H1 (cell line): Measurements from ENCODE around the gene PPIL6. TPM values are rescaled to one million over a fixed set of nuclear protein-coding genes. Genes with fewer than 3 reads are reported as not detected.

Source experiments
- CTCF ChIA-PET: fragments of 300-600 bp; sonication (Branson Sonifier 250); formaldehyde crosslinking; loops from one replicate; lab custom pipeline; 2021; ENCODE audit not compliant: partially characterized antibody; lab: Charles Lee
- POLR2A ChIA-PET: fragments of 300-600 bp; sonication (Branson Sonifier 250); formaldehyde crosslinking; loops from one replicate; lab custom pipeline; 2021; ENCODE audit warnings: inconsistent platforms; ENCODE audit not compliant: partially characterized antibody; lab: Charles Lee
- DNase-seq, 2 experiments: peaks; one replicate each; pipeline versions ENCODE4 v3.0.0 to v3.0.0-alpha.2; 2010 to 2022; ENCODE audit warnings: low spot score in 2 of 2, low read depth in 1 of 2, mixed read lengths in 1 of 2
- FAIRE-seq: peaks from 2 replicates; lab custom pipeline; 2011; peaks lifted over from hg19 to GRCh38; lab: Jason Lieb, UNC
- H2AFZ ChIP-seq: 2 replicates; pipeline ENCODE4 v1.8.1; 2012; ENCODE audit warnings: low read length, inconsistent platforms
- H2AK5ac ChIP-seq: 2 replicates; pipeline ENCODE4 v1.6.1; 2013; ENCODE audit warnings: low read depth, low read length
- H2BK120ac ChIP-seq: replicated peaks from 2 replicates; pipeline ENCODE3; 2013; ENCODE audit warnings: low read depth, low read length, inconsistent platforms
- H2BK12ac ChIP-seq: 2 replicates; pipeline ENCODE4 v1.6.1; 2013; ENCODE audit warnings: low read depth, low read length
- H2BK15ac ChIP-seq: 2 replicates; pipeline ENCODE4 v1.6.1; 2013; ENCODE audit warnings: low read length
- H2BK20ac ChIP-seq: 2 replicates; pipeline ENCODE4 v1.6.1; 2013; ENCODE audit warnings: low read length
- H2BK5ac ChIP-seq: 2 replicates; pipeline ENCODE4 v1.6.1; 2013; ENCODE audit warnings: low read depth, low read length
- H3K14ac ChIP-seq: 2 replicates; pipeline ENCODE4 v1.6.1; 2013; ENCODE audit warnings: inconsistent platforms; ENCODE audit not compliant: insufficient read length
- H3K18ac ChIP-seq: 2 replicates; pipeline ENCODE4 v1.6.1; 2013; ENCODE audit warnings: low read length; ENCODE audit errors: extremely low read depth
- H3K23ac ChIP-seq: 2 replicates; pipeline ENCODE4 v1.6.1; 2013; ENCODE audit warnings: inconsistent platforms; ENCODE audit not compliant: insufficient read length
- H3K23me2 ChIP-seq: 2 replicates; pipeline ENCODE4 v1.6.1; 2013; ENCODE audit warnings: low read depth, low read length
- H3K27ac ChIP-seq: 2 replicates; pipeline ENCODE4 v1.6.1; 2011; ENCODE audit warnings: low read depth, low read length, inconsistent platforms
- H3K27me3 ChIP-seq, 4 experiments: replicated peaks in 1 of 4; 1 replicate in 1 of 4; 2 replicates in 3 of 4; pipeline versions ENCODE4 v1.6.1 to v1.8.1; 2011 to 2013; ENCODE audit warnings: low read length in 3 of 4, mild to moderate bottlenecking in 3 of 4, inconsistent platforms in 2 of 4, mixed read lengths in 2 of 4, moderate library complexity in 1 of 4; ENCODE audit not compliant: control insufficient read depth in 3 of 4, insufficient read depth in 3 of 4; ENCODE audit errors: extremely low read depth in 1 of 4
- H3K36me3 ChIP-seq, 4 experiments: 2 replicates each; pipeline versions ENCODE4 v1.6.1 to v1.8.1; 2011 to 2013; ENCODE audit warnings: mild to moderate bottlenecking in 4 of 4, low read length in 3 of 4, moderate library complexity in 2 of 4, control low read depth in 1 of 4, inconsistent platforms in 1 of 4; ENCODE audit not compliant: insufficient read depth in 4 of 4, control insufficient read depth in 2 of 4
- H3K4ac ChIP-seq: replicated peaks from 2 replicates; pipeline ENCODE3; 2013; ENCODE audit warnings: low read length, low read depth, mixed read lengths, inconsistent platforms; ENCODE audit not compliant: insufficient read length
- H3K4me1 ChIP-seq, 4 experiments: replicated peaks in 1 of 4; 1 replicate in 1 of 4; 2 replicates in 3 of 4; pipeline versions ENCODE4 v1.6.1 to v1.8.1; 2011 to 2013; ENCODE audit warnings: low read length in 3 of 4, inconsistent platforms in 2 of 4, mixed read lengths in 1 of 4; ENCODE audit not compliant: insufficient read depth in 4 of 4, control insufficient read depth in 3 of 4
- H3K4me2 ChIP-seq, 2 experiments: 2 replicates each; pipeline versions ENCODE4 v1.6.1 to v1.8.1; 2011 to 2013; ENCODE audit warnings: low read depth in 2 of 2, low read length in 2 of 2, control low read depth in 1 of 2, inconsistent platforms in 1 of 2, mild to moderate bottlenecking in 1 of 2; ENCODE audit not compliant: insufficient read depth in 1 of 2
- H3K4me3 ChIP-seq, 4 experiments: fragments of 200-600, 300-600 bp in 1 of 4; sonication (generic), shearing (Covaris generic), sonication (Bioruptor Twin) in 1 of 4; 2 replicates each; pipeline versions ENCODE4 v1.5.1 to v1.8.1; 2011 to 2016; ENCODE audit warnings: low read length in 4 of 4, low read depth in 3 of 4, control low read depth in 2 of 4, inconsistent platforms in 2 of 4, mild to moderate bottlenecking in 2 of 4, mixed read lengths in 1 of 4, moderate library complexity in 1 of 4; ENCODE audit not compliant: insufficient read depth in 2 of 4; ENCODE audit errors: extremely low read depth in 1 of 4
- H3K56ac ChIP-seq: replicated peaks from 2 replicates; pipeline ENCODE3; 2013; ENCODE audit warnings: low read depth, mild to moderate bottlenecking, mixed read lengths, low read length, inconsistent platforms; ENCODE audit not compliant: insufficient read length
- H3K79me1 ChIP-seq: 2 replicates; pipeline ENCODE4 v1.6.1; 2013; ENCODE audit warnings: low read depth, low read length, control low read depth
- H3K79me2 ChIP-seq, 2 experiments: 2 replicates each; pipeline versions ENCODE4 v1.6.1 to v1.8.1; 2012 to 2013; ENCODE audit warnings: low read length in 2 of 2, mild to moderate bottlenecking in 2 of 2, inconsistent platforms in 1 of 2; ENCODE audit not compliant: insufficient read depth in 2 of 2, control insufficient read depth in 1 of 2
- H3K9ac ChIP-seq, 4 experiments: replicated peaks in 1 of 4; 1 replicate in 1 of 4; 2 replicates in 3 of 4; pipeline versions ENCODE4 v1.6.1 to v1.8.1; 2011 to 2013; ENCODE audit warnings: low read depth in 3 of 4, low read length in 3 of 4, control low read depth in 2 of 4, mild to moderate bottlenecking in 2 of 4, moderate library complexity in 2 of 4, inconsistent platforms in 1 of 4; ENCODE audit errors: extremely low read depth in 1 of 4
- H3K9me3 ChIP-seq, 2 experiments: 2 replicates each; pipeline versions ENCODE4 v1.6.1 to v1.8.1; 2012 to 2013; ENCODE audit warnings: mild to moderate bottlenecking in 2 of 2, moderate library complexity in 2 of 2, control low read depth in 1 of 2, inconsistent platforms in 1 of 2, low read depth in 1 of 2, low read length in 1 of 2, mixed read lengths in 1 of 2; ENCODE audit not compliant: insufficient read depth in 2 of 2
- H4K20me1 ChIP-seq, 2 experiments: replicated peaks in 1 of 2; 2 replicates each; pipeline versions ENCODE3 to v1.8.1; 2011 to 2013; ENCODE audit warnings: inconsistent platforms in 2 of 2, low read length in 2 of 2, mild to moderate bottlenecking in 1 of 2; ENCODE audit not compliant: insufficient read depth in 2 of 2, control insufficient read depth in 1 of 2
- H4K5ac ChIP-seq: 2 replicates; pipeline ENCODE4 v1.6.1; 2013; ENCODE audit warnings: low read length, low read depth, mixed read lengths, inconsistent platforms; ENCODE audit not compliant: insufficient read length
- H4K8ac ChIP-seq: 2 replicates; pipeline ENCODE4 v1.8.0; 2013; ENCODE audit warnings: mild to moderate bottlenecking, moderate library complexity, low read length, inconsistent platforms; ENCODE audit not compliant: insufficient read depth; ENCODE audit errors: extremely low read depth
- H4K91ac ChIP-seq: replicated peaks from 2 replicates; pipeline ENCODE3; 2013; ENCODE audit warnings: low read length, mixed read lengths, inconsistent platforms; ENCODE audit not compliant: insufficient read length
- BCL11A ChIP-seq, 2 experiments: IDR thresholded peaks; one replicate each; pipeline ENCODE4 v1.6.1; 2011; ENCODE audit warnings: low read depth in 2 of 2, low read length in 2 of 2, mild to moderate bottlenecking in 2 of 2
- NANOG ChIP-seq: IDR thresholded peaks from 2 replicates; pipeline ENCODE4 v1.6.1; 2011; ENCODE audit warnings: low read length, low read depth, mild to moderate bottlenecking, inconsistent platforms; ENCODE audit not compliant: insufficient read depth, poor library complexity, severe bottlenecking
- NRF1 ChIP-seq: IDR thresholded peaks from 2 replicates; pipeline ENCODE4 v1.6.1; 2011; ENCODE audit warnings: mild to moderate bottlenecking, low read depth, low read length, improper control_type of control experiment
- POLR2AphosphoS5 ChIP-seq: IDR thresholded peaks from 2 replicates; pipeline ENCODE4 v1.6.1; 2011; ENCODE audit warnings: low read depth, low read length
- SP4 ChIP-seq: IDR thresholded peaks from 2 replicates; pipeline ENCODE4 v1.6.1; 2012; ENCODE audit warnings: low read length, inconsistent platforms
- SUZ12 ChIP-seq: fragments of 200-600 bp; sonication (generic); IDR thresholded peaks from 2 replicates; pipeline ENCODE4 v1.6.1; 2012; ENCODE audit warnings: mild to moderate bottlenecking, inconsistent platforms, low read length, moderate library complexity, mixed read lengths
- polyA plus RNA-seq, 7 experiments: library from polyadenylated mRNA; depleted of rRNA in 3 of 7; stranded (reverse) in 5 of 7; unstranded in 2 of 7; fragments of >200 nt in 5 of 7; fragments of 200-250 nt in 2 of 7; gene quantifications; 1 replicate in 5 of 7; 2 replicates in 1 of 7; 4 replicates in 1 of 7; pipeline versions ENCODE4 v1.2.1 to v1.2.3, GENCODE V29; 2011 to 2013; ENCODE audit warnings: missing spikeins in 2 of 7, mixed read lengths in 2 of 7
- total RNA-seq: library from RNA; stranded (reverse); fragmentation: NEBNext Ultra II Directional; extraction: Animal tissue kit (Norgen Biotek cat#: 25700); gene quantifications from 2 replicates; pipeline ENCODE4 v1.2.1, GENCODE V29; 2021
- TF ChIP-seq, protein P1 (sequence below): IDR thresholded peaks from 2 replicates; pipeline ENCODE4 v1.6.1; 2011; ENCODE audit warnings: low read length, improper control_type of control experiment

The PPIL6 gene
- total and polyA plus RNA-seq, 2 of the 8 experiments (the other 6 are each of a cell fraction or from before 2014, with no cell fraction given), result 0.42 to 1.3 TPM

GRCh38 chr6:109358204-109358603 is 82.2 kb downstream of the PPIL6 start:
- Histone ChIP-seq H3K23me2 (no peaks in the 10 kb centered on the region), H3K56ac (no peak overlapping the region), H2BK12ac (no peak overlapping the region), H4K91ac (no peak overlapping the region), H3K36me3 (peaks cover 4 to 38% (median 22%) of the 10 kb centered on the region in 4 experiments; a peak in 7 of 8 replicates), H3K18ac (no peak overlapping the region), H2AFZ (no peak overlapping the region), H3K79me1 (no peaks in the 10 kb centered on the region), H2AK5ac (no peak overlapping the region), H3K23ac (no peak overlapping the region), H3K79me2 (no peaks in the 10 kb centered on the region), H2BK5ac (no peak overlapping the region), H3K4me2 (no peak overlapping the region), H3K9me3 (peaks cover 7 to 16% of the 10 kb centered on the region in 2 experiments; a peak in 1 of 4 replicates), H4K5ac (no peak overlapping the region), H2BK120ac (no peak overlapping the region), H3K4me3 (no peak overlapping the region), H4K20me1 (no peaks in the 10 kb centered on the region), H4K8ac (no peak overlapping the region), H3K27me3 (no peaks in the 10 kb centered on the region), H3K4ac (no peak overlapping the region), H3K9ac (no peak overlapping the region), H3K4me1 (no peaks in the 10 kb centered on the region), H2BK20ac (no peak overlapping the region), H3K14ac (no peak overlapping the region), H2BK15ac (no peak overlapping the region), H3K27ac (no peak overlapping the region)
- DNase-seq (no peak), FAIRE-seq (no peak)
- ChIA-PET CTCF (interaction anchor here (1.0 kb wide), 1 partner anchor 17 kb away, joined by 3 read pairs; no protein-coding TSS in a partner anchor), POLR2A (no interaction called here)
- TF ChIP-seq POLR2AphosphoS5 (no peak), BCL11A (IDR thresholded peaks at IDR 0.05; ENCODE audit: low read depth in 2 of 2, low read length in 2 of 2) (no peak), SUZ12 (no peak), NRF1 (no peak), SP4 (no peak), NANOG (no peak)
- TF ChIP-seq, protein P1, sequence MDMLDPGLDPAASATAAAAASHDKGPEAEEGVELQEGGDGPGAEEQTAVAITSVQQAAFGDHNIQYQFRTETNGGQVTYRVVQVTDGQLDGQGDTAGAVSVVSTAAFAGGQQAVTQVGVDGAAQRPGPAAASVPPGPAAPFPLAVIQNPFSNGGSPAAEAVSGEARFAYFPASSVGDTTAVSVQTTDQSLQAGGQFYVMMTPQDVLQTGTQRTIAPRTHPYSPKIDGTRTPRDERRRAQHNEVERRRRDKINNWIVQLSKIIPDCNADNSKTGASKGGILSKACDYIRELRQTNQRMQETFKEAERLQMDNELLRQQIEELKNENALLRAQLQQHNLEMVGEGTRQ, result no peak
